ENCODE measurements around the gene PPCDC. TPM values are rescaled to one million over a fixed set of nuclear protein-coding genes. Genes with fewer than 3 reads are reported as not detected.
"Not testable (repeated sequence)": the region's sequence is repeated elsewhere in the genome, so short reads cannot be mapped to it uniquely, and the experiment has no call there.

The PPCDC gene
- polyA plus RNA-seq, 3 donors = 14.2 to 33.7 (median 18.7) TPM

GRCh38 chr15:75073197-75073596 is 49.8 kb downstream of the PPCDC start:
- no peak overlapping the region for H3K4me3 Mint-ChIP-seq
- Histone ChIP-seq H3K27ac (ENCODE audit: low read depth in 1 of 2, low read length in 2 of 2) (peak overlapping the region; percentile 63 to 90), H4K20me1 (ENCODE audit: insufficient read depth, low read length) (no peaks in the 10 kb centered on the region), H3K9me3 (replicated peaks in 1 of 2; ENCODE audit: control insufficient read depth in 1 of 2, insufficient read depth in 1 of 2, low read length in 2 of 2) (peaks cover 14 to 17% of the 10 kb centered on the region in 2 donors), H3K4me3 (replicated peaks in 1 of 3; ENCODE audit: low read depth in 2 of 3, low read length in 3 of 3) (no peak overlapping the region), H3K9ac (ENCODE audit: insufficient read depth, low read length, poor library complexity, severe bottlenecking) (peak overlapping the region; percentile 37), H3K36me3 (replicated peaks in 1 of 2; ENCODE audit: control insufficient read depth in 1 of 2, insufficient read depth in 2 of 2, low read length in 2 of 2) (no peaks in the 10 kb centered on the region), H2AFZ (ENCODE audit: insufficient read depth, low read depth, low read length, poor library complexity, severe bottlenecking) (no peak overlapping the region), H3K4me1 (ENCODE audit: control insufficient read depth in 1 of 2, insufficient read depth in 2 of 2, low read length in 2 of 2) (peaks cover 68 to 76% of the 10 kb centered on the region in 2 donors), H3K79me2 (ENCODE audit: insufficient read depth, low read length) (no peaks in the 10 kb centered on the region), H3K27me3 (ENCODE audit: control insufficient read depth in 2 of 2, insufficient read depth in 2 of 2, low read length in 2 of 2) (no peaks in the 10 kb centered on the region), H3K4me2 (replicated peaks; ENCODE audit: extremely low read depth, low read length, poor library complexity, severe bottlenecking) (no peak overlapping the region)
- peak overlapping the region; percentile 83 to 97 (median 95) for H3K27ac Mint-ChIP-seq
- H3K9me3 Mint-ChIP-seq = peaks cover 8 to 19% (median 14%) of the 10 kb centered on the region in 7 donors
- TF ChIP-seq, protein P1, sequence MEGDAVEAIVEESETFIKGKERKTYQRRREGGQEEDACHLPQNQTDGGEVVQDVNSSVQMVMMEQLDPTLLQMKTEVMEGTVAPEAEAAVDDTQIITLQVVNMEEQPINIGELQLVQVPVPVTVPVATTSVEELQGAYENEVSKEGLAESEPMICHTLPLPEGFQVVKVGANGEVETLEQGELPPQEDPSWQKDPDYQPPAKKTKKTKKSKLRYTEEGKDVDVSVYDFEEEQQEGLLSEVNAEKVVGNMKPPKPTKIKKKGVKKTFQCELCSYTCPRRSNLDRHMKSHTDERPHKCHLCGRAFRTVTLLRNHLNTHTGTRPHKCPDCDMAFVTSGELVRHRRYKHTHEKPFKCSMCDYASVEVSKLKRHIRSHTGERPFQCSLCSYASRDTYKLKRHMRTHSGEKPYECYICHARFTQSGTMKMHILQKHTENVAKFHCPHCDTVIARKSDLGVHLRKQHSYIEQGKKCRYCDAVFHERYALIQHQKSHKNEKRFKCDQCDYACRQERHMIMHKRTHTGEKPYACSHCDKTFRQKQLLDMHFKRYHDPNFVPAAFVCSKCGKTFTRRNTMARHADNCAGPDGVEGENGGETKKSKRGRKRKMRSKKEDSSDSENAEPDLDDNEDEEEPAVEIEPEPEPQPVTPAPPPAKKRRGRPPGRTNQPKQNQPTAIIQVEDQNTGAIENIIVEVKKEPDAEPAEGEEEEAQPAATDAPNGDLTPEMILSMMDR (IDR thresholded peaks at IDR 0.05) = no peak
- WGBS (ENCODE audit: insufficient coverage) = no CpG with 5 or more reads among the region's 3 CpGs
- H3K4me1 Mint-ChIP-seq = peaks cover 62% of the 10 kb centered on the region
- peaks cover 0 to 8% (median 5%) of the 10 kb centered on the region in 3 donors for H3K27me3 Mint-ChIP-seq (ENCODE audit: low read depth in 3 of 3)
- peaks cover 16 to 23% of the 10 kb centered on the region in 2 donors for H3K36me3 Mint-ChIP-seq
- intact Hi-C loops (cut with micrococcal nuclease) = loop anchor here (2.0 to 5.0 kb wide), 2 partner anchors 34 to 36 kb away; no protein-coding TSS in a partner anchor
- DNase-seq = peak; percentile 89 to 96 (median 96)

GRCh38 chr15:75076277-75076676 is 52.9 kb downstream of the PPCDC start:
- H2AFZ ChIP-seq (ENCODE audit: insufficient read depth, low read depth, low read length, poor library complexity, severe bottlenecking) = no peak overlapping the region
- no peak overlapping the region for H3K4me2 ChIP-seq (replicated peaks; ENCODE audit: extremely low read depth, low read length, poor library complexity, severe bottlenecking)
- no peak overlapping the region for H3K9ac ChIP-seq (ENCODE audit: insufficient read depth, low read length, poor library complexity, severe bottlenecking)
- no peaks in the 10 kb centered on the region for H3K79me2 ChIP-seq (ENCODE audit: insufficient read depth, low read length)
- no peaks in the 10 kb centered on the region for H4K20me1 ChIP-seq (ENCODE audit: insufficient read depth, low read length)
- H3K9me3 Mint-ChIP-seq = peaks cover 8 to 19% (median 14%) of the 10 kb centered on the region in 7 donors
- H3K4me1 Mint-ChIP-seq = peaks cover 35% of the 10 kb centered on the region
- peaks cover 2 to 7% (median 4%) of the 10 kb centered on the region in 3 donors for H3K27me3 Mint-ChIP-seq (ENCODE audit: low read depth in 3 of 3)
- no peak overlapping the region for H3K4me3 Mint-ChIP-seq
- TF ChIP-seq, protein P1 (IDR thresholded peaks at IDR 0.05) = no peak
- WGBS (ENCODE audit: insufficient coverage) = 83% methylated on average over 2 of the region's 2 CpGs
- intact Hi-C loops (cut with micrococcal nuclease) = loop anchor here (5.0 kb wide), 1 partner anchor 34 kb away; no protein-coding TSS in a partner anchor
- H3K4me1 ChIP-seq (ENCODE audit: control insufficient read depth in 1 of 2, insufficient read depth in 2 of 2, low read length in 2 of 2) = peaks cover 41 to 48% of the 10 kb centered on the region in 2 donors
- H3K36me3 Mint-ChIP-seq = peaks cover 5 to 13% of the 10 kb centered on the region in 2 donors
- H3K27me3 ChIP-seq (ENCODE audit: control insufficient read depth in 2 of 2, insufficient read depth in 2 of 2, low read length in 2 of 2) = no peaks in the 10 kb centered on the region
- DNase-seq = no peak
- peak overlapping the region; percentile 48 to 82 for H3K27ac ChIP-seq (ENCODE audit: low read depth in 1 of 2, low read length in 2 of 2)
- peaks cover 14 to 17% of the 10 kb centered on the region in 2 donors for H3K9me3 ChIP-seq (replicated peaks in 1 of 2; ENCODE audit: control insufficient read depth in 1 of 2, insufficient read depth in 1 of 2, low read length in 2 of 2)
- H3K36me3 ChIP-seq (replicated peaks in 1 of 2; ENCODE audit: control insufficient read depth in 1 of 2, insufficient read depth in 2 of 2, low read length in 2 of 2) = no peaks in the 10 kb centered on the region
- H3K27ac Mint-ChIP-seq = peak overlapping the region in 2 of 7 donors; percentile 50 to 63
- H3K4me3 ChIP-seq (replicated peaks in 1 of 3; ENCODE audit: low read depth in 2 of 3, low read length in 3 of 3) = no peak overlapping the region

DNA sequence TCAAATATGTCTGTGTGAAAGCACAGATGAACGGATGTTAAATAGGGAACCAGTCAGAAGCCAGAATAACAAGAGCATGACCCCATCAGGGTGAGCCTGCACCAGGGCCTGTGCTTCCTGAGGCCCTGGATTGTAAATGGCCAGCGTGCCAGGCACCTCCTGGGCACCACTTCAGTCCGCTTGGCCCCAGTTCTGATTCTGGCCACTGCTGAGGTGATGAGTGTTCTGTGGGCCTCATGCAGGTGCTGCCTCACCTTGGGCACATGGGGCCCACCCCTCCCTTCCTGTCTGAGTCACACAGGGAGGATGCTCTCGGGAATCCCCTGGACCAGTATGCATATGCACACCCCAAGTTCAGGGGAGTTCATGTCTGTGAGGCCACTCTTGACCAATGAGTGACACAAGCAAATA is 54.2 kb downstream of the PPCDC start:
- not testable (repeated sequence) for H3K4me2 ChIP-seq (replicated peaks; ENCODE audit: extremely low read depth, low read length, poor library complexity, severe bottlenecking); H3K4me3 Mint-ChIP-seq; H3K36me3 Mint-ChIP-seq; H3K4me3 ChIP-seq (replicated peaks in 1 of 3; ENCODE audit: low read depth in 2 of 3, low read length in 3 of 3); H3K36me3 ChIP-seq (replicated peaks in 1 of 2; ENCODE audit: control insufficient read depth in 1 of 2, insufficient read depth in 2 of 2, low read length in 2 of 2); H2AFZ ChIP-seq (ENCODE audit: insufficient read depth, low read depth, low read length, poor library complexity, severe bottlenecking); H3K9ac ChIP-seq (ENCODE audit: insufficient read depth, low read length, poor library complexity, severe bottlenecking); H4K20me1 ChIP-seq (ENCODE audit: insufficient read depth, low read length); H3K27me3 Mint-ChIP-seq (ENCODE audit: low read depth in 3 of 3); H3K27me3 ChIP-seq (ENCODE audit: control insufficient read depth in 2 of 2, insufficient read depth in 2 of 2, low read length in 2 of 2); H3K79me2 ChIP-seq (ENCODE audit: insufficient read depth, low read length)
- WGBS (ENCODE audit: insufficient coverage) = 22% methylated on average over 2 of the region's 4 CpGs
- Histone ChIP-seq H3K9me3 (replicated peaks in 1 of 2; ENCODE audit: control insufficient read depth in 1 of 2, insufficient read depth in 1 of 2, low read length in 2 of 2) (peaks cover 14 to 17% of the 10 kb centered on the region in 2 donors), H3K4me1 (ENCODE audit: control insufficient read depth in 1 of 2, insufficient read depth in 2 of 2, low read length in 2 of 2) (peaks cover 32 to 42% of the 10 kb centered on the region in 2 donors), H3K27ac (ENCODE audit: low read depth in 1 of 2, low read length in 2 of 2) (peak overlapping the region; percentile 71 to 82)
- Mint-ChIP-seq H3K9me3 (peaks cover 8 to 19% (median 14%) of the 10 kb centered on the region in 7 donors), H3K4me1 (peaks cover 32% of the 10 kb centered on the region), H3K27ac (peak overlapping the region; percentile 63 to 96 (median 88))
- DNase-seq = peak; percentile 78 to 92 (median 81)
- intact Hi-C loops (cut with micrococcal nuclease) = loop anchor here (5.0 kb wide), 1 partner anchor 35 kb away; no protein-coding TSS in a partner anchor

Measured in CD14-positive monocyte (primary cell).